ENCODE data around the gene FAM72C.
A peak's percentile ranks its signal among the peaks of the same experiment; 100 is the strongest.
"Not testable (repeated sequence)": the region's sequence is repeated elsewhere in the genome, so short reads cannot be mapped to it uniquely, and the experiment has no call there.

The FAM72C gene

DNA sequence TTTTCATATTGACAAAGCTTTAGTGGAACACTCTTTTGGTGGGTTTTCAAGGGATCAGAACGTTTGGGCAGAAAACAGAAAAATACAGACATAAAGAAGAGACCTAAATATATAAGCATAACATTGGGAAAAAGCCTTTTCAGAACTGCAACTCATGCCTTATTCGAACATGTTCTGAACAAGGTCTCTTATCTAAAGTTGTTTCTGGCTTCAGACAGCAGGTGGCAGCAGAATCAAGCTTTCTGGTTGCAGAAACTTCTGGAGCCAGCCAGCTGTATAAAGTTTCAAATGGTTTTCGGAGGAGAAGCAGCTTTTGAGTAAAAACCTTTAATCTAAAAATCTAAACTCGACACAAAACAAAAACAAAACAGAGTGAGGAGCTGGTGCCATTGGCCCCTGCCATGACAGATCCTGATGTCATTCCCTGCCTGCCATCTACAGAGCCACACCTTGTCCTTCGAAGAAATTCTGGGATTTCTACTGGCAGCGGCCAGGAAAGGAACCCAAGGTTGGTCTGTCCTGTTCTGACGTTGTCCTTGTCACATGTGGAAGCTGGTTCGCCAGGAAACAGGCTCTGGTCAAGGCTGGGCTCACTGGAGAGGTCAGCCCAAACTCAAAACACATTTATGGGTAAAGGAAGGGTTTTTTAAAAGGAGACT lies 35.2 kb downstream of the FAM72C start:
- not testable (repeated sequence) for H3K4me3 ChIP-seq (ENCODE audit: low read length)
- TF ChIP-seq, protein P1, sequence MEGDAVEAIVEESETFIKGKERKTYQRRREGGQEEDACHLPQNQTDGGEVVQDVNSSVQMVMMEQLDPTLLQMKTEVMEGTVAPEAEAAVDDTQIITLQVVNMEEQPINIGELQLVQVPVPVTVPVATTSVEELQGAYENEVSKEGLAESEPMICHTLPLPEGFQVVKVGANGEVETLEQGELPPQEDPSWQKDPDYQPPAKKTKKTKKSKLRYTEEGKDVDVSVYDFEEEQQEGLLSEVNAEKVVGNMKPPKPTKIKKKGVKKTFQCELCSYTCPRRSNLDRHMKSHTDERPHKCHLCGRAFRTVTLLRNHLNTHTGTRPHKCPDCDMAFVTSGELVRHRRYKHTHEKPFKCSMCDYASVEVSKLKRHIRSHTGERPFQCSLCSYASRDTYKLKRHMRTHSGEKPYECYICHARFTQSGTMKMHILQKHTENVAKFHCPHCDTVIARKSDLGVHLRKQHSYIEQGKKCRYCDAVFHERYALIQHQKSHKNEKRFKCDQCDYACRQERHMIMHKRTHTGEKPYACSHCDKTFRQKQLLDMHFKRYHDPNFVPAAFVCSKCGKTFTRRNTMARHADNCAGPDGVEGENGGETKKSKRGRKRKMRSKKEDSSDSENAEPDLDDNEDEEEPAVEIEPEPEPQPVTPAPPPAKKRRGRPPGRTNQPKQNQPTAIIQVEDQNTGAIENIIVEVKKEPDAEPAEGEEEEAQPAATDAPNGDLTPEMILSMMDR (IDR thresholded peaks at IDR 0.05; ENCODE audit: insufficient read depth, low read depth, low read length, missing control alignments), result peak; percentile 26
- peak; percentile 40 for DNase-seq (ENCODE audit: low read depth)

DNA sequence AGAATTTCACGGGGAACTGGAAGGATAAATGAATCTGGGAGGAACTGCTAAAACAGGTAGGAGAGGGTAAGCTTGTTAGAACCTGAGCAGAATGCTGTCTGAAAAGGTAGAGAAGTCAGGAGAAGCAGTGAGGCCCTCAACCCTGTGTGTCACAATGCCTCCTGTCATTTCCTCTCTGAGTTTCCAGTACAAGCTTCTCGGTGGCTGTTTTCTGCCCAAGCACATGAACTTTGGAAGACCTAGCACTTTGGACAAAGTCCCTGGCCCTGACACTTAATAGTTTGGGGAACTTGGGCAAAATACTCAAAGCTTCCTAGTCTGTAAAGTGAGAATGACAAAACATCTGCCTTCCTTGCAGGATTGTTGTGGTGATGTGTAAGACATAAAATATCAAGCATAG lies 52.7 kb downstream of the FAM72C start:
- H3K4me3 ChIP-seq (ENCODE audit: low read length); DNase-seq (ENCODE audit: low read depth): not testable (repeated sequence)

DNA sequence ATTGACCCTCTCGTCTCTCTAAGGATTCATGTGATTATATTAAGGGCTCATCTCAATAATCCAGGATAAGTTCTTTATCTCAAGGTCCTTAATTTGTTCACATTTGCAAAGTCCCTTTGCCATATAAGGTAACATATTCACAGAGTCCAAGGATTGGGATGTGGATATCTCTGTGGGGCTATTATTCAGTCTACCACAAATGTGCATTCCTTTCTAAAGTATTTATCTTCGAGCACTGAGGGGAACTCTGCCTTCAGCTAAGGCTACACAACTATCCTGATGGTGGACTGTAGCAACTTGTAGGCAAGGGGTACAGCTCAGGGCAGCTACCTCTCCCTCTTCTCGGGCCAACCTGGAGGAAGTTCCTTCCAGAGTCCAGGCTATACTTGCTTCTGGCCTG lies 53.2 kb downstream of the FAM72C start:
- not testable (repeated sequence) for H3K4me3 ChIP-seq (ENCODE audit: low read length); DNase-seq (ENCODE audit: low read depth)

DNA sequence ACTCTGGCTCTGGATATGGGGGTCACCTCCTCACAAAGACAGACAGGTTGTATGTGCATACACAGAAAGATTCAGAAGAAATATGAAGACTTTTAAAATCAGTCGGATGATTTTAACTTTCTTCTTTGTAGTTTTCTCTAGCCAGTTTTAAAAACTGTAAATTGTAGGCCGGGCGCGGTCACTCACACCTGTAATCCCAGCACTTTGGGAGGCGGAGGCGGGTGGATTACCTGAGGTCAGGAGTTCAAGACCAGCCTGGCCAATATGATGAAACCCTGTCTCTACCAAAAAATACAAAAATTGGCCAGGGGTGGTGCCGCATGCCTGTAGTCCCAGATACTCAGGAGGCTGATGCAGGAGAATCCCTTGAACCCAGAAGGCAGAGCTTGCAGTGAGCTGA lies 58.1 kb downstream of the FAM72C start:
- not testable (repeated sequence) for H3K4me3 ChIP-seq (ENCODE audit: low read length); DNase-seq (ENCODE audit: low read depth)

Measured in epithelial cell of esophagus (primary cell).